Smooth muscle cell (in vitro differentiated cells): ENCODE data around the gene FDPS. TPM values are rescaled to one million over a fixed set of nuclear protein-coding genes. Genes with fewer than 3 reads are reported as not detected.

ENCODE experiments used
- DNase-seq: peaks from one replicate; lab custom pipeline; 2025; ENCODE audit not compliant: unreplicated experiment; lab: John Stamatoyannopoulos, UW
- H2AFZ ChIP-seq: fragments of 200-600 bp; sonication (generic); 2 replicates; pipeline ENCODE4 v1.6.0; 2016; ENCODE audit warnings: antibody characterized with exemption, low read depth, mild to moderate bottlenecking
- H3F3A ChIP-seq: fragments of 200-600 bp; sonication (generic); 2 replicates; pipeline ENCODE4 v1.6.0; 2017; ENCODE audit warnings: antibody characterized with exemption, low read depth
- H3K27ac ChIP-seq: fragments of 200-600 bp; sonication (generic); 2 replicates; pipeline ENCODE4 v1.5.1; 2016; ENCODE audit warnings: low read depth, mild to moderate bottlenecking
- H3K27me3 ChIP-seq: fragments of 200-600 bp; sonication (generic); 2 replicates; pipeline ENCODE4 v1.6.1; 2016; ENCODE audit warnings: low read depth, mild to moderate bottlenecking
- H3K36me3 ChIP-seq: fragments of 200-600 bp; sonication (generic); 2 replicates; pipeline ENCODE4 v1.5.1; 2016; ENCODE audit warnings: low read depth
- H3K4me1 ChIP-seq: fragments of 200-600 bp; sonication (generic); 2 replicates; pipeline ENCODE4 v1.5.1; 2016; ENCODE audit warnings: low read depth
- H3K4me2 ChIP-seq: fragments of 200-600 bp; sonication (generic); 2 replicates; pipeline ENCODE4 v1.6.0; 2016; ENCODE audit warnings: mild to moderate bottlenecking
- H3K4me3 ChIP-seq: fragments of 200-600 bp; sonication (generic); 2 replicates; pipeline ENCODE4 v1.5.1; 2016; ENCODE audit warnings: mild to moderate bottlenecking
- H3K79me2 ChIP-seq: fragments of 200-600 bp; sonication (generic); 2 replicates; pipeline ENCODE4 v1.6.0; 2016; ENCODE audit warnings: low read depth, mild to moderate bottlenecking
- H3K9ac ChIP-seq: fragments of 200-600 bp; sonication (generic); 2 replicates; pipeline ENCODE4 v1.6.0; 2016; ENCODE audit warnings: low read depth
- H3K9me3 ChIP-seq: fragments of 200-600 bp; sonication (generic); replicated peaks from 2 replicates; pipeline ENCODE4 v1.5.1; 2016; ENCODE audit warnings: low read depth
- H4K20me1 ChIP-seq: fragments of 200-600 bp; sonication (generic); 2 replicates; pipeline ENCODE4 v1.6.0; 2016; ENCODE audit warnings: low read depth
- CTCF ChIP-seq: fragments of 200-600 bp; sonication (generic); IDR thresholded peaks from 2 replicates; pipeline ENCODE4 v1.5.1; 2017; ENCODE audit warnings: borderline replicate concordance, mild to moderate bottlenecking, antibody characterized with exemption; ENCODE audit not compliant: insufficient read depth, poor library complexity, severe bottlenecking
- WGBS: methylation state at CpG from one replicate; pipeline ENCODE4 v1.1.7; 2016; ENCODE audit warnings: low lambda C conversion rate; 5-methylcytosine and 5-hydroxymethylcytosine counted together
- polyA plus RNA-seq: library from polyadenylated mRNA; unstranded; fragments of >200 nt; fragmentation: Nextera tagmentation; extraction: Ambion mirVana; gene quantifications from 2 replicates; pipeline ENCODE4 v1.2.1, GENCODE V29; 2016
- total RNA-seq: library from RNA; depleted of rRNA; stranded (reverse); fragments of >200 nt; gene quantifications from 2 replicates; pipeline ENCODE4 v1.2.3, GENCODE V29; 2014

The FDPS gene
- total and polyA plus RNA-seq, 2 experiments from 2014 or later = 104 to 299 TPM

GRCh38 chr1:155339515-155340097 is 30.9 kb downstream of the FDPS start:
- WGBS = 97% methylated on average over 8 of the region's 8 CpGs
- Histone ChIP-seq H3K79me2 (no peaks in the 10 kb centered on the region), H4K20me1 (no peaks in the 10 kb centered on the region), H3K36me3 (peaks cover 40% of the 10 kb centered on the region), H3K9me3 (no peaks in the 10 kb centered on the region), H3K9ac (no peak overlapping the region), H2AFZ (no peak overlapping the region), H3F3A (no peaks in the 10 kb centered on the region), H3K4me3 (no peak overlapping the region), H3K27ac (no peak overlapping the region), H3K27me3 (no peaks in the 10 kb centered on the region), H3K4me1 (no peaks in the 10 kb centered on the region), H3K4me2 (no peak overlapping the region)
- DNase-seq = no peak
- TF ChIP-seq CTCF = no peak

GRCh38 chr1:155342842-155343241 is 34.2 kb downstream of the FDPS start:
- no peak overlapping the region for H2AFZ ChIP-seq
- H3K36me3 ChIP-seq = peaks cover 52% of the 10 kb centered on the region
- H4K20me1 ChIP-seq = no peaks in the 10 kb centered on the region
- H3F3A ChIP-seq = no peaks in the 10 kb centered on the region
- no peak overlapping the region for H3K4me3 ChIP-seq
- no peaks in the 10 kb centered on the region for H3K79me2 ChIP-seq
- no peak for TF ChIP-seq CTCF
- H3K4me1 ChIP-seq = no peaks in the 10 kb centered on the region
- H3K27me3 ChIP-seq = no peaks in the 10 kb centered on the region
- H3K4me2 ChIP-seq = no peak overlapping the region
- no peak for DNase-seq
- WGBS = 96% methylated on average over 3 of the region's 3 CpGs
- H3K27ac ChIP-seq = no peak overlapping the region
- H3K9ac ChIP-seq = no peak overlapping the region
- H3K9me3 ChIP-seq = no peaks in the 10 kb centered on the region

GRCh38 chr1:155352631-155353030 is 44.0 kb downstream of the FDPS start:
- no peak overlapping the region for H3K9ac ChIP-seq
- H3K9me3 ChIP-seq = no peaks in the 10 kb centered on the region
- no peak overlapping the region for H3K4me2 ChIP-seq
- no peak for TF ChIP-seq CTCF
- no peak for DNase-seq
- H3K36me3 ChIP-seq = peaks cover 44% of the 10 kb centered on the region
- no peaks in the 10 kb centered on the region for H3K79me2 ChIP-seq
- no peaks in the 10 kb centered on the region for H3F3A ChIP-seq
- no peaks in the 10 kb centered on the region for H3K4me1 ChIP-seq
- H3K27me3 ChIP-seq = no peaks in the 10 kb centered on the region
- 98% methylated on average over 6 of the region's 6 CpGs for WGBS
- H2AFZ ChIP-seq = no peak overlapping the region
- H3K27ac ChIP-seq = no peak overlapping the region
- H3K4me3 ChIP-seq = no peak overlapping the region
- no peaks in the 10 kb centered on the region for H4K20me1 ChIP-seq

- no peak overlapping the region for H3K27ac ChIP-seq
- no peak overlapping the region for H2AFZ ChIP-seq
- no peak overlapping the region for H3K4me2 ChIP-seq
- no peak overlapping the region for H3K4me3 ChIP-seq
- no peaks in the 10 kb centered on the region for H4K20me1 ChIP-seq
- no peak for DNase-seq
- no peak for TF ChIP-seq CTCF
- H3K36me3 ChIP-seq = peaks cover 22% of the 10 kb centered on the region
- whole genome bisulfite sequencing = 100% methylated on average over 1 of the region's 1 CpG
- H3K4me1 ChIP-seq = no peaks in the 10 kb centered on the region
- H3F3A ChIP-seq = no peaks in the 10 kb centered on the region
- H3K27me3 ChIP-seq = no peaks in the 10 kb centered on the region
- H3K79me2 ChIP-seq = no peaks in the 10 kb centered on the region
- no peak overlapping the region for H3K9ac ChIP-seq
- H3K9me3 ChIP-seq = no peaks in the 10 kb centered on the region
Measured at GRCh38 chr1:155360051-155360450, 51.4 kb downstream of the FDPS start.
